HepG2 (cell line): Measurements from ENCODE around the gene CST8. TPM values are rescaled to one million over a fixed set of nuclear protein-coding genes. Genes with fewer than 3 reads are reported as not detected.

Source experiments
- AKAP8 ChIP-seq: sonication (generic); formaldehyde crosslinking; IDR thresholded peaks from 2 replicates; pipeline ENCODE4 v1.5.1; 2020; ENCODE audit warnings: mild to moderate bottlenecking, missing genetic modification reagents
- ARID2 ChIP-seq: sonication (generic); formaldehyde crosslinking; IDR thresholded peaks from 2 replicates; pipeline ENCODE4 v1.8.1; 2022; ENCODE audit warnings: mild to moderate bottlenecking, missing genetic modification reagents, borderline replicate concordance
- ATF7 ChIP-seq, 2 experiments: fragments of 450-650 bp in 1 of 2; sonication (generic) in 1 of 2; formaldehyde crosslinking in 1 of 2; IDR thresholded peaks; 2 replicates each; pipeline versions ENCODE4 v1.4.0 to v1.6.1; 2016 to 2020; ENCODE audit warnings: antibody characterized with exemption in 1 of 2, mild to moderate bottlenecking in 1 of 2, missing genetic modification reagents in 1 of 2
- EEA1 ChIP-seq: sonication (generic); formaldehyde crosslinking; IDR thresholded peaks from 2 replicates; pipeline ENCODE4 v1.5.1; 2020; ENCODE audit warnings: mild to moderate bottlenecking, missing genetic modification reagents, borderline replicate concordance
- HDAC1 ChIP-seq: sonication (generic); formaldehyde crosslinking; IDR thresholded peaks from 2 replicates; pipeline ENCODE4 v1.5.1; 2020; ENCODE audit warnings: mild to moderate bottlenecking, missing genetic modification reagents
- HNF4G ChIP-seq, 2 experiments: sonication (generic) in 1 of 2; formaldehyde crosslinking in 1 of 2; IDR thresholded peaks; 2 replicates each; pipeline versions ENCODE4 v1.4.0 to v1.6.1; 2011 to 2020; ENCODE audit warnings: borderline replicate concordance in 2 of 2, low read depth in 2 of 2, mild to moderate bottlenecking in 2 of 2, low read length in 1 of 2, missing genetic modification reagents in 1 of 2, moderate library complexity in 1 of 2
- MAF1 ChIP-seq: sonication (generic); formaldehyde crosslinking; IDR thresholded peaks from 2 replicates; pipeline ENCODE4 v1.5.0; 2020; ENCODE audit warnings: missing genetic modification reagents, borderline replicate concordance
- MAFF ChIP-seq: IDR thresholded peaks from 2 replicates; pipeline ENCODE4 v1.6.1; 2011; ENCODE audit warnings: low read depth, low read length, improper control_type of control experiment
- NFYC ChIP-seq: IDR thresholded peaks from 2 replicates; pipeline ENCODE4 v1.6.1; 2016; ENCODE audit warnings: missing genetic modification reagents, missing compliant biosample characterization
- NPAS2 ChIP-seq: sonication (generic); formaldehyde crosslinking; IDR thresholded peaks from 2 replicates; pipeline ENCODE4 v1.8.0; 2022; ENCODE audit warnings: mild to moderate bottlenecking, missing genetic modification reagents, borderline replicate concordance
- TOE1 ChIP-seq: sonication (generic); formaldehyde crosslinking; IDR thresholded peaks from 2 replicates; pipeline ENCODE4 v1.4.0; 2020; ENCODE audit warnings: mild to moderate bottlenecking, missing genetic modification reagents
- XBP1 ChIP-seq: sonication (generic); formaldehyde crosslinking; IDR thresholded peaks from 2 replicates; pipeline ENCODE4 v1.5.0; 2020; ENCODE audit warnings: missing genetic modification reagents
- ZBTB42 ChIP-seq: sonication (generic); formaldehyde crosslinking; IDR thresholded peaks from 2 replicates; pipeline ENCODE4 v1.5.0; 2020; ENCODE audit warnings: mild to moderate bottlenecking, missing genetic modification reagents
- ZFP1 ChIP-seq: IDR thresholded peaks from 2 replicates; pipeline ENCODE4 v1.6.1; 2016
- ZNF138 ChIP-seq: sonication (generic); formaldehyde crosslinking; IDR thresholded peaks from 2 replicates; pipeline ENCODE4 v1.5.0; 2020; ENCODE audit warnings: mild to moderate bottlenecking, low read depth, missing genetic modification reagents
- ZNF33B ChIP-seq: sonication (generic); formaldehyde crosslinking; IDR thresholded peaks from 2 replicates; pipeline ENCODE4 v1.5.1; 2020; ENCODE audit warnings: mild to moderate bottlenecking, missing genetic modification reagents
- ZNF350 ChIP-seq: sonication (generic); formaldehyde crosslinking; IDR thresholded peaks from 2 replicates; pipeline ENCODE4 v1.4.0; 2020; ENCODE audit warnings: mild to moderate bottlenecking, low read depth, missing genetic modification reagents, borderline replicate concordance
- ZNF354B ChIP-seq: sonication (generic); formaldehyde crosslinking; IDR thresholded peaks from 2 replicates; pipeline ENCODE4 v1.8.0; 2022; ENCODE audit warnings: mild to moderate bottlenecking, missing genetic modification reagents
- ZNF672 ChIP-seq: sonication (generic); formaldehyde crosslinking; IDR thresholded peaks from 2 replicates; pipeline ENCODE4 v1.8.1; 2022; ENCODE audit warnings: missing genetic modification reagents
- ZNF841 ChIP-seq: sonication (generic); formaldehyde crosslinking; IDR thresholded peaks from 2 replicates; pipeline ENCODE4 v1.8.1; 2023; ENCODE audit warnings: missing genetic modification reagents, borderline replicate concordance
- ZSCAN12 ChIP-seq: sonication (generic); formaldehyde crosslinking; IDR thresholded peaks from 2 replicates; pipeline ENCODE4 v1.9.0; 2021; ENCODE audit warnings: mild to moderate bottlenecking, missing genetic modification reagents
- polyA plus RNA-seq, 8 experiments: library from polyadenylated mRNA; depleted of rRNA in 3 of 8; stranded (reverse) in 7 of 8; unstranded in 1 of 8; fragments of >200 nt; fragmentation: Illumina TruSeq in 4 of 8; extraction: Trizol in 4 of 8; gene quantifications; 2 replicates each; pipeline versions ENCODE4 v1.2.1 to v1.2.3, GENCODE V29; 2011 to 2016; ENCODE audit warnings: low read depth in 4 of 8, missing spikeins in 1 of 8, mixed read lengths in 1 of 8; ENCODE audit not compliant: insufficient read depth in 1 of 8
- total RNA-seq, 5 experiments: library from RNA; depleted of rRNA; stranded (reverse); fragments of >200 nt; fragmentation: Illumina TruSeq; extraction: Trizol; gene quantifications; 2 replicates each; pipeline ENCODE4 v1.2.3, GENCODE V29; 2016; ENCODE audit warnings: low read depth in 1 of 5
- TF ChIP-seq, protein P1 (sequence below): sonication (generic); formaldehyde crosslinking; IDR thresholded peaks from 2 replicates; pipeline ENCODE4 v1.5.1; 2020; ENCODE audit warnings: missing genetic modification reagents, mild to moderate bottlenecking, borderline replicate concordance
- TF ChIP-seq, protein P2 (sequence below): sonication (generic); formaldehyde crosslinking; IDR thresholded peaks from 2 replicates; pipeline ENCODE4 v1.4.0; 2020; ENCODE audit warnings: mild to moderate bottlenecking, missing genetic modification reagents
- TF ChIP-seq, protein P3 (sequence below): sonication (generic); formaldehyde crosslinking; IDR thresholded peaks from 2 replicates; pipeline ENCODE4 v1.5.0; 2020; ENCODE audit warnings: missing genetic modification reagents
- TF ChIP-seq, protein P4 (sequence below): sonication (generic); formaldehyde crosslinking; IDR thresholded peaks from 2 replicates; pipeline ENCODE4 v1.5.0; 2020; ENCODE audit warnings: missing genetic modification reagents

The CST8 gene
- total and polyA plus RNA-seq, 2 of the 13 experiments (the other 11 are each of a cell fraction or from before 2014, with no cell fraction given) = not detected

DNA sequence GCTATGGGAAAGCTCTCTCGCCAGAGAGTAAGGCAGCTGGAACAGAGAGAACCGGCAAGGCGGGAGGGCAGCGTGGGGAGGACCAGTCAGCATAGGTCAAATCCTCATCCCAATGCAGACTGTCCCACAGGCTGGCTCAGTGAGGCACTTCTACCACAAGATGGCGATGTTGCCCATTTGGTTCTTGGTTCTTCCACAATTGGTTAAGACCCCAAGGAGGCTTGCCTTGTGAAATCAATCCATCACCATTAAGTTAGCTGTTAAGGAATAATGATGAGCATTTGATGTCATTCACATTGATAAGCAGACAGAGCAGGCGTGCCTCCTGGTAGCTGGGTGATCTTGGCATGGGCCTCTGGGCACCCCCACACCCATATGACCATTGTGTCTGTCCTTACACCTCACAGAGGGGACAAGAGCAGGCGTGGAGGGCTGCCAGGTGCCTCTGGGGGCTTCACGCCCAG, 49.0 kb upstream of the CST8 start (continued):
- TF ChIP-seq, protein P1, sequence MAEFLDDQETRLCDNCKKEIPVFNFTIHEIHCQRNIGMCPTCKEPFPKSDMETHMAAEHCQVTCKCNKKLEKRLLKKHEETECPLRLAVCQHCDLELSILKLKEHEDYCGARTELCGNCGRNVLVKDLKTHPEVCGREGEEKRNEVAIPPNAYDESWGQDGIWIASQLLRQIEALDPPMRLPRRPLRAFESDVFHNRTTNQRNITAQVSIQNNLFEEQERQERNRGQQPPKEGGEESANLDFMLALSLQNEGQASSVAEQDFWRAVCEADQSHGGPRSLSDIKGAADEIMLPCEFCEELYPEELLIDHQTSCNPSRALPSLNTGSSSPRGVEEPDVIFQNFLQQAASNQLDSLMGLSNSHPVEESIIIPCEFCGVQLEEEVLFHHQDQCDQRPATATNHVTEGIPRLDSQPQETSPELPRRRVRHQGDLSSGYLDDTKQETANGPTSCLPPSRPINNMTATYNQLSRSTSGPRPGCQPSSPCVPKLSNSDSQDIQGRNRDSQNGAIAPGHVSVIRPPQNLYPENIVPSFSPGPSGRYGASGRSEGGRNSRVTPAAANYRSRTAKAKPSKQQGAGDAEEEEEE (CRISPR knock-in tag) = no peak
- TF ChIP-seq ATF7 (IDR thresholded peaks at IDR 0.05) = no peak
- TF ChIP-seq ATF7 (CRISPR knock-in tag; IDR thresholded peaks at IDR 0.05) = no peak
- TF ChIP-seq ZSCAN12 (CRISPR knock-in tag) = no peak
- TF ChIP-seq HDAC1 = 0 out of 2 replicates have a peak, but pooled peaks have one; percentile 21
- no peak for TF ChIP-seq TOE1
- no peak for TF ChIP-seq NPAS2 (CRISPR knock-in tag)
- TF ChIP-seq AKAP8 (CRISPR knock-in tag) = no peak
- TF ChIP-seq ARID2 (CRISPR knock-in tag) = no peak
- TF ChIP-seq ZBTB42 (CRISPR knock-in tag) = no peak
- no peak for TF ChIP-seq ZNF672 (CRISPR knock-in tag)
- TF ChIP-seq ZFP1 (CRISPR knock-in tag) = no peak
- no peak for TF ChIP-seq ZNF33B
- no peak for TF ChIP-seq XBP1 (CRISPR knock-in tag)
- TF ChIP-seq, protein P2, sequence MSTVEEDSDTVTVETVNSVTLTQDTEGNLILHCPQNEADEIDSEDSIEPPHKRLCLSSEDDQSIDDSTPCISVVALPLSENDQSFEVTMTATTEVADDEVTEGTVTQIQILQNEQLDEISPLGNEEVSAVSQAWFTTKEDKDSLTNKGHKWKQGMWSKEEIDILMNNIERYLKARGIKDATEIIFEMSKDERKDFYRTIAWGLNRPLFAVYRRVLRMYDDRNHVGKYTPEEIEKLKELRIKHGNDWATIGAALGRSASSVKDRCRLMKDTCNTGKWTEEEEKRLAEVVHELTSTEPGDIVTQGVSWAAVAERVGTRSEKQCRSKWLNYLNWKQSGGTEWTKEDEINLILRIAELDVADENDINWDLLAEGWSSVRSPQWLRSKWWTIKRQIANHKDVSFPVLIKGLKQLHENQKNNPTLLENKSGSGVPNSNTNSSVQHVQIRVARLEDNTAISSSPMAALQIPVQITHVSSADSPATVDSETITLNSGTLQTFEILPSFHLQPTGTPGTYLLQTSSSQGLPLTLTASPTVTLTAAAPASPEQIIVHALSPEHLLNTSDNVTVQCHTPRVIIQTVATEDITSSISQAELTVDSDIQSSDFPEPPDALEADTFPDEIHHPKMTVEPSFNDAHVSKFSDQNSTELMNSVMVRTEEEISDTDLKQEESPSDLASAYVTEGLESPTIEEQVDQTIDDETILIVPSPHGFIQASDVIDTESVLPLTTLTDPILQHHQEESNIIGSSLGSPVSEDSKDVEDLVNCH (CRISPR knock-in tag) = no peak
- TF ChIP-seq NFYC (CRISPR knock-in tag) = no peak
- TF ChIP-seq HNF4G (IDR thresholded peaks at IDR 0.05; ENCODE audit: borderline replicate concordance, low read depth, low read length) = no peak
- no peak for TF ChIP-seq HNF4G (CRISPR knock-in tag; IDR thresholded peaks at IDR 0.05; ENCODE audit: borderline replicate concordance, low read depth)
- no peak for TF ChIP-seq EEA1 (CRISPR knock-in tag)
- TF ChIP-seq ZNF138 (CRISPR knock-in tag) = no peak; the same call in 1 of the 2 replicates
- no peak for TF ChIP-seq MAF1
- TF ChIP-seq, protein P3, sequence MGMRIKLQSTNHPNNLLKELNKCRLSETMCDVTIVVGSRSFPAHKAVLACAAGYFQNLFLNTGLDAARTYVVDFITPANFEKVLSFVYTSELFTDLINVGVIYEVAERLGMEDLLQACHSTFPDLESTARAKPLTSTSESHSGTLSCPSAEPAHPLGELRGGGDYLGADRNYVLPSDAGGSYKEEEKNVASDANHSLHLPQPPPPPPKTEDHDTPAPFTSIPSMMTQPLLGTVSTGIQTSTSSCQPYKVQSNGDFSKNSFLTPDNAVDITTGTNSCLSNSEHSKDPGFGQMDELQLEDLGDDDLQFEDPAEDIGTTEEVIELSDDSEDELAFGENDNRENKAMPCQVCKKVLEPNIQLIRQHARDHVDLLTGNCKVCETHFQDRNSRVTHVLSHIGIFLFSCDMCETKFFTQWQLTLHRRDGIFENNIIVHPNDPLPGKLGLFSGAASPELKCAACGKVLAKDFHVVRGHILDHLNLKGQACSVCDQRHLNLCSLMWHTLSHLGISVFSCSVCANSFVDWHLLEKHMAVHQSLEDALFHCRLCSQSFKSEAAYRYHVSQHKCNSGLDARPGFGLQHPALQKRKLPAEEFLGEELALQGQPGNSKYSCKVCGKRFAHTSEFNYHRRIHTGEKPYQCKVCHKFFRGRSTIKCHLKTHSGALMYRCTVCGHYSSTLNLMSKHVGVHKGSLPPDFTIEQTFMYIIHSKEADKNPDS = no peak
- TF ChIP-seq, protein P4, sequence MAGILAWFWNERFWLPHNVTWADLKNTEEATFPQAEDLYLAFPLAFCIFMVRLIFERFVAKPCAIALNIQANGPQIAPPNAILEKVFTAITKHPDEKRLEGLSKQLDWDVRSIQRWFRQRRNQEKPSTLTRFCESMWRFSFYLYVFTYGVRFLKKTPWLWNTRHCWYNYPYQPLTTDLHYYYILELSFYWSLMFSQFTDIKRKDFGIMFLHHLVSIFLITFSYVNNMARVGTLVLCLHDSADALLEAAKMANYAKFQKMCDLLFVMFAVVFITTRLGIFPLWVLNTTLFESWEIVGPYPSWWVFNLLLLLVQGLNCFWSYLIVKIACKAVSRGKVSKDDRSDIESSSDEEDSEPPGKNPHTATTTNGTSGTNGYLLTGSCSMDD (CRISPR knock-in tag) = no peak
- no peak for TF ChIP-seq MAFF
- peak; percentile 73; the same call in 1 of the 2 replicates for TF ChIP-seq ZNF350
- no peak for TF ChIP-seq ZNF354B (CRISPR knock-in tag)
- no peak for TF ChIP-seq ZNF841 (CRISPR knock-in tag)
